Stimulated activated CD8-positive, alpha-beta memory T cell treated with anti-CD3 and anti-CD28 coated beads, Interleukin-12 subunit alpha, Interleukin-12 subunit beta, amount 100 ng/mL, for 24 hours (primary cell): ENCODE measurements around the gene DLST.
A peak's percentile ranks its signal among the peaks of the same experiment; 100 is the strongest.

Experiments
- DNase-seq: peaks from one replicate; pipeline ENCODE4 v3.0.0-alpha.2; 2020; ENCODE audit errors: extremely low read depth

DLST gene

GRCh38 chr14:74940956-74941565 is 59.3 kb downstream of the DLST start:
- DNase-seq = no peak

- DNase-seq = peak; percentile 40
Measured at GRCh38 chr14:74941676-74942097, 60.0 kb downstream of the DLST start.

DNA sequence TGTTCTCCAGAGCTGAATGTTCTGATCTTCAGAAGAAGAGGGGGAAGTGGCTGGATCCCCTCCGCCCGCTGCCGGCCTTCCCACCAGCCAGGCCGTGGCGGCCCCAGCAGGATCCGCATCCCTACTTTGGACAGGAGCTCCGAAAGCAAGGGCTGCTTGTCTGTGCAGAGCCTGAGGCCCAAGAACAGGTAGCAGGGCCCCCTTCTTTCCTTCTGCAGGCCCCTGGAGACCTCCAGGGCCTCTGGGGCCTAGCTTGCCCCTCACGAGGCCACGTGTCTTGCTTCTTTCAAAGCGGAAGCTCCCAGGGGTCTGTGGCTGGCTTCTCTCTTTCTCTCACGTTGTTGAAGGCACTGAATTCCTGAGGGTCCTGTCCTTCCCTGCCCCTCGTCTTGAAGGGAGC is 60.5 kb downstream of the DLST start:
- DNase-seq = no peak

GRCh38 chr14:74942608-74943007 is 60.9 kb downstream of the DLST start:
- no peak for DNase-seq

DNA sequence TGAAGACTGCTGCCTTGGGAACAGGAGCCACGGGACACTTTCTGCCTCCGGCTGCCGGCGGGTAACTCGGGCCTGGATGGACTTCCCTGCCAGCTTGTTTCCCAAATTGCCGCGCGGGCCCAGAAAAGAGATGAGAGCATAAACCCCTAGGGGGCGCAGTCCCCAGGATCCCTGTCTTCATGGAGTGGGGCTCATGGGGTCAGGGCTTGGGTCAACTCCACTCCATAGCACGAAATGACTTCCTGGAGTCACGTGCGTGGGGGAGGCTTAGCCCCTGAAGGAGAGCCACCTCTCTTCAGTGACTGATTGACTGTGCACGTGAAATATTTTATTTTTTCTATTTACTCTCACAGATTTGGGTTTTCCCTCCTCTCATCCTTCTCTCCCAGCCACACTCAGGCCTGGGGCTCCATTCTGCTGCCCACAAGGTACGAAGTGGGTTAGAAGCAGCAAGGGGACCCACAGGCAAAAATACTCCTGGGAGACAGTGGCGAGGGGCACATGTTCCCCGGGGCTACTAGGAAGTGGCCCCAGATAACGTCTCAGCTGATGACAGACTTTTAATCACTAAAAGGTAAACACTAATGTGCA is 63.6 kb downstream of the DLST start:
- DNase-seq = no peak

- DNase-seq = peak; percentile 32
Measured at GRCh38 chr14:74945852-74946658, 64.3 kb downstream of the DLST start.

DNA sequence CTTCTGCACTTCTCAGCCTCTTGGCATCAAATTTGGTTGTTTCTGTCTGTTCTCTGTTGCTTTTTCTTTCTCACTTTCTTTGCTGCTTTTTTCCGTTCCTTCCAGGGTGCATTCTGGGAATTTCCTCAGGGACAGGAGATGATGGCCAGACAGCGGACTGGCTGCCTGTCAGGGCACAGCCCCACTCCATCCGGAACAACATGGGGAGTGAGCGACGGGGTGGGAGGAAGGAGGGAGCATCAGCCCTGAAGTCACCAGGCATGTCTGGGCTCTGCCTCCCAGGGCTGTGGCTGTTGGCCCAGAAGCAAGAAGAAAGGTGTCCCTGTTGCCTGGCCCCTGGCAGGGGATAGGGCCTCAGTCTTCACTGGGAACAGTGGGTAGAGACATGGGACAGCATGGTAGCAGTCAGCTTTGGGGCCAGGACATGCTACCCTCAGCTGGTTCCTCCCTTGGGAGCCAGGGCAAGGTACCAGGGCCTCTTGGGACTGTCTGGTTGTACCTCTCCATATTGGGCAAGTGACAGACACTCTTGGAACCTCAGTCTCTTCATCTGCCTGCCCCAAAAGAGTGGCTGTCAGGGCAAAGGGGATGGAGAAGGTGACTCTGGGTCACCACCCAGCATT is 65.1 kb downstream of the DLST start:
- no peak for DNase-seq

DNA sequence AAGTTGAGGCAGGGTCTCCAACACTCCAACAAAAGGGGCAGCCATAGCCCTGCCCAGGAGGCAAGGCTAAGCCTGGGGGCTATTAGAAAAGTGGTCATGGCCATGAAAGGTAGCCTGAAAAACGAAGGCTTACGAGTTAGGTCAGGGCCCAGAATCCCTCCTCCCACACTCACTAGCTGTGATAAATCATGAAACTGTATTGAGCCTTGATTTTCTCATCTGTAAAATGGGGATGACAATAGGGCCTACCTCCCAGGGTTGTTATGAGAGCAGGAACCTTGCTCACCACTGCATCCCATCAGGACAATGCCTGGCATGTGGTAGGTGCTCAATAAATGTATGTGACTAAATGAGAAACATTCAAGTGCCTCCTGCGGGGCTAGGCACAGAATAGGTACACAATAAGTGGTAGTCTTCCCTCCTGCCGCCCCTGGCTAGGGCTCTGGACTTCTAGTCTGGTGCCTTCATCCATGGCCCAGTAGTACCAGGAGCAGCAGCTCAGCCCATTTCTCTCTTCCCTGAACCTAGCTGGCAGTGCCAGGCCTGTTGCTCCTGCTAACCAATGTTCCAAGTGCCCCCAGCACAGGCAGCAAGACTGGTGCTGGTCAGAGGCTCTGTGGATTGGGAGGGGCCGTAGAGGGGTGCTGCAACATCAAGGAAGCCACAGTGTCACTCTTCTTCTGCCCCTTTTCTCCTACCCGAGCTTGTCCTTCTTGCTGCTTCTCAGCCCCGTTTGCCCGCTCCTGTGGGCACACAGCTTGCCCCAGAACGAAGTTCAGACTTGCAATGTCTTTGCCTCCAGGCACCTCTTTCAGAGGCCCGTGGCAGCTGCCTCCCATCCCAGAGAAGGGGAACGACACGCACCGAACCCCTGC is 65.9 kb downstream of the DLST start:
- no peak for DNase-seq

GRCh38 chr14:74948228-74949175 is 66.8 kb downstream of the DLST start:
- DNase-seq = no peak

- DNase-seq = no peak
Measured at GRCh38 chr14:74949191-74949601, 67.5 kb downstream of the DLST start.

GRCh38 chr14:74949859-74950573 is 68.3 kb downstream of the DLST start:
- no peak for DNase-seq

DNA sequence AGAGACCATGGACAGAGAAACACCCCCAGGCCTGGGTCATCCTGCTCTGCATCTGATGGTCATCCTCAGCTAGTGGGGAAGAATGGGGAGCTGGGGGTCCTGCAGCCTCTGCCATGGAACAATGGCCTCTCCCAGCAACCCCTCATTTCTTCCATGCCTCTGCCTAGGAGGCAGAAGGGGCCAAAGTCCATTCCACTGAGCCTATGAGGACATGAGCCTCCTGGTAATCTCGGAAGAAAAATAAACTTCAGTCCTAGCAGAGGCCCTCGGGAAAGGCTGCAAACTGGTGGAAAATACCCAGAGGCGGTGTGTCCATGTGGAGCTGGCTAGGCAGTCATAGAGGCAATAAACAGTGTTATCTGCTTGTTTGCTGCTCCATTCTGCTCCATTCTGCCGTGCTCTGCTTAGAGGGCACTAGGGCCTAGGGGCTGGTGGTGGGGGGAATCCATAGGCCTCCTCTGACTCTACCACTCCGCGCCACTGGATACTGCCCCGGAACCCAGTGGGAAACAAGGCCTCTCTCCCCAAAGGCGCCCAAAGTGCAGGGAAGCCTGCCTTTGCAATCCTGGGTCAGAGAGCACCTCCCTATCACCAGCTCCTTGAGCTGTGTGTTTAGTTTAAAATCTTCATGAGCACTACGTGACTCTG is 69.2 kb downstream of the DLST start:
- no peak for DNase-seq

- DNase-seq = no peak
Measured at GRCh38 chr14:74951443-74952179, 69.9 kb downstream of the DLST start.

DNA sequence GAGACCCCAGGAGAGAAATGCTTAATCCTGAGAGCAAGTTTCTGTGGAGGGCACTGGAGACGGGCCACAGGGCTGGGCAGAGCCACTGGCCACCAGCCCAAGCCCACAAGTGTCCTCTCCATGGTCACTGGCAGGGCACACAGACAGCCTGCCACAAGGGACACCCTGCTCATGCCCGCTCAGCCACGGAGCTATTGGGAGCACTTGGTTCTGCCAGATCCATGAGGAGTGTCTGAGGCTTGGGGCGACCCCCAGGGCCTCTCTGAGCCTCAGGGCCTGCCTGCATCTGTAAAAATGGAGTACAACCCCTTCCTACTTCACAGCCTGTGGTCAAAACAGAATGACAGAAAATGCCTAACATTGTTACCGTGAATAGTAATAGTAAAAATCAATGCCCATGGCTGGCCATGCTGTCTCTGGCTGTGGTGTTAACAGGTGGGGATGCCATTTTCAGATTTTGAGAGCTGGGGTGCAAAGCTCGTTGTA is 70.5 kb downstream of the DLST start:
- DNase-seq = no peak

- DNase-seq = no peak
Measured at GRCh38 chr14:74952697-74953484, 71.2 kb downstream of the DLST start.
